ENCODE data around the gene OSBPL9. TPM values are rescaled to one million over a fixed set of nuclear protein-coding genes. Genes with fewer than 3 reads are reported as not detected.
A peak's percentile ranks its signal among the peaks of the same experiment; 100 is the strongest.

Gene OSBPL9
- total RNA-seq, 3 donors from 2014 or later: 44.2 to 51.5 (median 50.7) TPM

DNA sequence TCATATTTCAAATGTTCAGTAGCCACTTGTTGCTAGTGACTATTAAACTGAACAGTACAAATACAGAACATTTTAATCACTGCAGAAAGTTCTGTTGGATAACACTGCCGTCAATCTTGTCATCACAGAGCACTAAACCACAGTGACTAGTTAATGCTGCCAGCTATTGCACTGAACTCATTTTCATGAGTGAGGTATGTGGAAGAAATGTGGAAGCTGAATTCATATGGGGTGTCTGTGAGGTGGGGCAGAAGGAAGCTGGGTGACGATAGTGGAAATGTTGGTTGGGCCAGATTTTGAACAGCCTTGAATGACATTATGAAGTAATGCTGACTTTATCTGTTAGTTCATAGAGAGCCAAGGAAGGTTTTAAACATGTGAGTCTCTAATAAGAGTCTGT lies 49.6 kb downstream of the OSBPL9 start:
- no peak overlapping the region for H3K4me3 ChIP-seq
- TF ChIP-seq, protein P1, sequence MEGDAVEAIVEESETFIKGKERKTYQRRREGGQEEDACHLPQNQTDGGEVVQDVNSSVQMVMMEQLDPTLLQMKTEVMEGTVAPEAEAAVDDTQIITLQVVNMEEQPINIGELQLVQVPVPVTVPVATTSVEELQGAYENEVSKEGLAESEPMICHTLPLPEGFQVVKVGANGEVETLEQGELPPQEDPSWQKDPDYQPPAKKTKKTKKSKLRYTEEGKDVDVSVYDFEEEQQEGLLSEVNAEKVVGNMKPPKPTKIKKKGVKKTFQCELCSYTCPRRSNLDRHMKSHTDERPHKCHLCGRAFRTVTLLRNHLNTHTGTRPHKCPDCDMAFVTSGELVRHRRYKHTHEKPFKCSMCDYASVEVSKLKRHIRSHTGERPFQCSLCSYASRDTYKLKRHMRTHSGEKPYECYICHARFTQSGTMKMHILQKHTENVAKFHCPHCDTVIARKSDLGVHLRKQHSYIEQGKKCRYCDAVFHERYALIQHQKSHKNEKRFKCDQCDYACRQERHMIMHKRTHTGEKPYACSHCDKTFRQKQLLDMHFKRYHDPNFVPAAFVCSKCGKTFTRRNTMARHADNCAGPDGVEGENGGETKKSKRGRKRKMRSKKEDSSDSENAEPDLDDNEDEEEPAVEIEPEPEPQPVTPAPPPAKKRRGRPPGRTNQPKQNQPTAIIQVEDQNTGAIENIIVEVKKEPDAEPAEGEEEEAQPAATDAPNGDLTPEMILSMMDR (IDR thresholded peaks at IDR 0.05): no peak
- H3K36me3 ChIP-seq (ENCODE audit: low read depth): no peaks in the 10 kb centered on the region
- DNase-seq: no peak
- no peaks in the 10 kb centered on the region for H3K4me1 ChIP-seq (ENCODE audit: low read depth)
- ATAC-seq: peak; percentile 23
- no peaks in the 10 kb centered on the region for H3K9me3 ChIP-seq
- intact Hi-C loops (cut with DNase I, micrococcal nuclease): no loop called here

- DNase-seq (no peak), ATAC-seq (no peak)
- TF ChIP-seq, protein P1 (IDR thresholded peaks at IDR 0.05): no peak
- no peaks in the 10 kb centered on the region for H3K4me1 ChIP-seq (ENCODE audit: low read depth)
- intact Hi-C loops (cut with DNase I, micrococcal nuclease): no loop called here
- no peak overlapping the region for H3K4me3 ChIP-seq
- no peaks in the 10 kb centered on the region for H3K36me3 ChIP-seq (ENCODE audit: low read depth)
- H3K9me3 ChIP-seq: no peaks in the 10 kb centered on the region
Observed at GRCh38 chr1:51667561-51667960, 50.7 kb downstream of the OSBPL9 start.

DNA sequence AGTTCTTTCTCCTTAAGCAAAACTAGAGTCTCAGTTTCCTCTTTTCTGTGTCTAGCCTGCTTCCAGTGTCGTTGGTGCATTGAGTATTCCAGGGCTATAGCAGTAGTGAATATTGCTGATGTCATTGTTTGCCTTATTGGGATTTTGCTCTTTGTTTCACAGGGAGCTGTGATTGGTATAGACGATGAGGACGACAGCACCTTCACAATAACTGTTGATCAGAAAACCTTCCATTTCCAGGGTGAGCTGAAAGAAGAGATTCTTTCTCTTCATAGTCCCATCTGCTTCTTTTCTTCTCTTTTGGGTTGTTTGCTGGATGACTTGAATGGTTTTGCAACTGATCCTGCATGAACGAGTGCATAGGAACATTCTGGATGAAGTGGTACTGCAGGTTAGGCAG lies 52.4 kb downstream of the OSBPL9 start:
- intact Hi-C loops (cut with DNase I, micrococcal nuclease): no loop called here
- no peaks in the 10 kb centered on the region for H3K4me1 ChIP-seq (ENCODE audit: low read depth)
- H3K9me3 ChIP-seq: no peaks in the 10 kb centered on the region
- H3K36me3 ChIP-seq (ENCODE audit: low read depth): no peaks in the 10 kb centered on the region
- DNase-seq: no peak
- TF ChIP-seq, protein P1 (IDR thresholded peaks at IDR 0.05): no peak
- no peak for ATAC-seq
- H3K4me3 ChIP-seq: no peak overlapping the region

DNA sequence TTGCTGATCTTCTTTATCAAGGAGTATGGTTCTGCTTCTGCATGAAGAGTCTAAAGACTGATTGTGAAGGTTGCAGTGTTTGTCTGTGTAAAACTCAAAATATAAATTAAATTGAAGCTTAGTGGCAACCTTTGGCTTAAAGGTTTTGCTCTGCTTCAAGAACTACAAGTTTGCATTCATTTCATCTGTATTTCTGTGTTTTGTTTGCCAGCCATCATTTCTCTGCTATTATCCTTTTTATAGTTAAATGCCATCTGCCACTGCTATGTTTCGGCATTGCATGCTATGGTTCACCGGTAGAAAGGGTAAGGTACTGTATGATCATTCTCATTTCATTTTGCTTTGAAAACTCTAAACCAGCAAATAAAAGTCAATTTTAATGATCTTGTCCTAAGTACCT lies 52.9 kb downstream of the OSBPL9 start:
- Histone ChIP-seq H3K4me1 (ENCODE audit: low read depth) (no peaks in the 10 kb centered on the region), H3K36me3 (ENCODE audit: low read depth) (no peaks in the 10 kb centered on the region), H3K9me3 (no peaks in the 10 kb centered on the region), H3K4me3 (no peak overlapping the region)
- intact Hi-C loops (cut with DNase I, micrococcal nuclease): no loop called here
- no peak for ATAC-seq
- TF ChIP-seq, protein P1 (IDR thresholded peaks at IDR 0.05): no peak
- DNase-seq: no peak

DNA sequence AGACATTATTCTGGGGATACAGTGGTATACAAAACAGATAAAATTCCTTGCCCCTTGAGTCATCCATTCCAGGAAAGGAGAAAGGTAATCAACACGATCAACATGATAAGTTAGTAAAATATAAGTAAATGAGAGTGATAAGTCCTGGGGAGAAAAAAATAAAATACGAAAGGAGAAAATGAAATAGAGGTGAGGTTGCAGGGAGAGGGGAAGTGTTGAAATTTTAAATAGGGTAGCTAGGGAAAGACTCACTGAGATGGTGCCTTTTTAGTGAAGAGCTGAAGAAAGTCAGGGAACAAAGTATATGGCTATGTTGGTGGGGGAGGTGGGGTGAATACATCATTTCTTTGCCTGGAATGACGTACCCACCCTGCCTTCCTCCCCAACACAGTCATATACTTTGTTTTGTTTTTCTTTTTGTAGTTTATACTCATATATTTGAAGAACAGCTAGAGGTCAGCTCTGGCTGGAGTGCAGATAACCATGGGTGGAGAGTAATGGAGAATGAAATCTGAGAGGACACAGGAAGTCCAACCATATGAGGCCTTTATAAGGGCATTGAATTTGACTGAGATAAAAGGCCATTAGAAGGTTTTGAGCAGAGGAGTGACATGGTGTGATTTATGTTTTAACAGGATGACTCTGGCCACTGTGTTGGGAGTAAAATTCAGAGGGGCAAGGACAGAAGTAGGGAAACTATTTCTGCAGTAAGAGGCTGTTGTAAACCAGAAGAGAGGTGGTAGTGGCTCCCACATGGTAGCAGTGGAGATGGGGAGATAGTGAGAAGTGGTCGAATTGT lies 54.8 kb downstream of the OSBPL9 start:
- TF ChIP-seq, protein P1 (IDR thresholded peaks at IDR 0.05): no peak

More for the DNA sequence above, 54.8 kb downstream of the OSBPL9 start:
- Histone ChIP-seq H3K4me3 (no peak overlapping the region), H3K36me3 (ENCODE audit: low read depth) (no peaks in the 10 kb centered on the region), H3K4me1 (ENCODE audit: low read depth) (no peaks in the 10 kb centered on the region), H3K9me3 (no peaks in the 10 kb centered on the region)
- DNase-seq: no peak
- ATAC-seq: peak; percentile 14
- intact Hi-C loops (cut with DNase I, micrococcal nuclease): no loop called here
